Psoas muscle (tissue), 8 donors: ENCODE data around the gene ERICH6B. TPM values are rescaled to one million over a fixed set of nuclear protein-coding genes. Genes with fewer than 3 reads are reported as not detected.
A peak's percentile ranks its signal among the peaks of the same experiment; 100 is the strongest.

Experiments used
- ATAC-seq, 4 donors: fragments of 200-7000 bp; cut with Tn5 transposase; one replicate each; pipeline ENCODE4 v1.9.1; 2020; ENCODE audit warnings: moderate library complexity in 3 of 4, mild to moderate bottlenecking in 2 of 4
- DNase-seq, 2 donors: peaks; one replicate each; pipeline ENCODE4 v3.0.0-alpha.2; 2020
- H3K27ac ChIP-seq: fragments of 200-600 bp; one replicate; pipeline ENCODE4 v1.8.0; 2022
- H3K27me3 ChIP-seq, 3 donors: fragments of 200-600 bp in 1 of 3; one replicate each; pipeline versions ENCODE4 v1.6.1 to v1.8.0; 2013 to 2022; ENCODE audit warnings: low read length in 2 of 3, mild to moderate bottlenecking in 2 of 3, moderate library complexity in 1 of 3; ENCODE audit not compliant: insufficient read depth in 3 of 3
- H3K36me3 ChIP-seq, 2 donors: fragments of 200-600 bp in 1 of 2; one replicate each; pipeline versions ENCODE4 v1.6.1 to v1.8.0; 2013 to 2022; ENCODE audit warnings: low read depth in 1 of 2, mild to moderate bottlenecking in 1 of 2, moderate library complexity in 1 of 2; ENCODE audit not compliant: insufficient read depth in 1 of 2
- H3K4me1 ChIP-seq: fragments of 200-600 bp; one replicate; pipeline ENCODE4 v1.8.0; 2022
- H3K4me3 ChIP-seq: fragments of 200-600 bp; one replicate; pipeline ENCODE4 v1.8.0; 2022; ENCODE audit warnings: mild to moderate bottlenecking
- H3K9me3 ChIP-seq: fragments of 200-600 bp; one replicate; pipeline ENCODE4 v1.8.0; 2022
- WGBS, 3 donors: extraction: QIAGEN DNeasy Blood & Tissue Kit; methylation state at CpG; one replicate each; pipeline versions ENCODE4 v1.1.6 to v1.1.7; 2013; 5-methylcytosine and 5-hydroxymethylcytosine counted together
- intact Hi-C, 2 donors: fragments of 100-400 bp; cut with DNase I; formaldehyde crosslinking; loops; one replicate each; pipeline versions ENCODE4 v1.11.0 to v1.14.2; 2022
- polyA plus RNA-seq, 3 donors: library from polyadenylated mRNA; stranded (reverse); fragments of 200-250 nt; gene quantifications; one replicate each; pipeline ENCODE4 v1.2.3, GENCODE V29; 2013
- total RNA-seq, 4 donors: library from RNA; stranded (reverse); fragmentation: NEBNext Ultra II Directional in 2 of 4; extraction: Animal tissue kit (Norgen Biotek cat#: 25700) in 2 of 4; gene quantifications; one replicate each; pipeline versions ENCODE4 v1.2.1 to v1.2.4, GENCODE V29; 2021 to 2023
- TF ChIP-seq, protein P1 (sequence below): fragments of 200-600 bp; IDR thresholded peaks from one replicate; pipeline ENCODE4 v1.8.0; 2022; ENCODE audit warnings: antibody characterized with exemption
- donor health status: healthy with polysubstance abuse.
- donor health status: DM: no; HTN: no; CAD: no; lungs with moderate emphysema.
- donor health status: Bipolar disorder and iron deficiency.
- donor health status: healthy.
- donor health status: DM: yes; HTN: yes; CAD: no.
- donor health status: DM: no; HTN: no; CAD: no.
- donor health status: DM: no; HTN: no; CAD: no.
- donor health status: DM: yes; HTN: yes; CAD: no.

ERICH6B gene
- total and polyA plus RNA-seq, 7 donors, result not detected

- no peak overlapping the region for H3K27ac ChIP-seq
- H3K36me3 ChIP-seq, result no peaks in the 10 kb centered on the region
- intact Hi-C loops, result no loop called here
- peaks cover 0 to 2% (median 0%) of the 10 kb centered on the region in 3 donors for H3K27me3 ChIP-seq
- H3K4me3 ChIP-seq, result no peak overlapping the region
- DNase-seq, result no peak
- peak in 1 of 4 donors; percentile 23 for ATAC-seq
- H3K9me3 ChIP-seq, result no peaks in the 10 kb centered on the region
- WGBS, 3 donors, result 35 to 57% (median 38%) methylated on average over 4 of the region's 4 CpGs
- no peaks in the 10 kb centered on the region for H3K4me1 ChIP-seq
- TF ChIP-seq, protein P1, sequence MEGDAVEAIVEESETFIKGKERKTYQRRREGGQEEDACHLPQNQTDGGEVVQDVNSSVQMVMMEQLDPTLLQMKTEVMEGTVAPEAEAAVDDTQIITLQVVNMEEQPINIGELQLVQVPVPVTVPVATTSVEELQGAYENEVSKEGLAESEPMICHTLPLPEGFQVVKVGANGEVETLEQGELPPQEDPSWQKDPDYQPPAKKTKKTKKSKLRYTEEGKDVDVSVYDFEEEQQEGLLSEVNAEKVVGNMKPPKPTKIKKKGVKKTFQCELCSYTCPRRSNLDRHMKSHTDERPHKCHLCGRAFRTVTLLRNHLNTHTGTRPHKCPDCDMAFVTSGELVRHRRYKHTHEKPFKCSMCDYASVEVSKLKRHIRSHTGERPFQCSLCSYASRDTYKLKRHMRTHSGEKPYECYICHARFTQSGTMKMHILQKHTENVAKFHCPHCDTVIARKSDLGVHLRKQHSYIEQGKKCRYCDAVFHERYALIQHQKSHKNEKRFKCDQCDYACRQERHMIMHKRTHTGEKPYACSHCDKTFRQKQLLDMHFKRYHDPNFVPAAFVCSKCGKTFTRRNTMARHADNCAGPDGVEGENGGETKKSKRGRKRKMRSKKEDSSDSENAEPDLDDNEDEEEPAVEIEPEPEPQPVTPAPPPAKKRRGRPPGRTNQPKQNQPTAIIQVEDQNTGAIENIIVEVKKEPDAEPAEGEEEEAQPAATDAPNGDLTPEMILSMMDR, result no peak
Observed at GRCh38 chr13:45602183-45603170, 13.1 kb downstream of the ERICH6B start.

- intact Hi-C loops, result no loop called here
- Histone ChIP-seq H3K36me3 (no peaks in the 10 kb centered on the region), H3K4me1 (no peaks in the 10 kb centered on the region), H3K9me3 (no peaks in the 10 kb centered on the region), H3K27ac (no peak overlapping the region), H3K4me3 (no peak overlapping the region), H3K27me3 (peaks cover 0 to 2% (median 0%) of the 10 kb centered on the region in 3 donors)
- TF ChIP-seq, protein P1, result no peak
- peak; percentile 53 to 76 (median 57) for ATAC-seq
- 77 to 93% (median 84%) methylated on average over 2 of the region's 2 CpGs for WGBS, 3 donors
- DNase-seq, result no peak
Observed at GRCh38 chr13:45601680-45602079, 13.9 kb downstream of the ERICH6B start.

- intact Hi-C loops, result no loop called here
- Histone ChIP-seq H3K4me1 (no peaks in the 10 kb centered on the region), H3K27me3 (peaks cover 0 to 2% (median 0%) of the 10 kb centered on the region in 3 donors), H3K27ac (no peak overlapping the region), H3K9me3 (no peaks in the 10 kb centered on the region), H3K36me3 (no peaks in the 10 kb centered on the region), H3K4me3 (no peak overlapping the region)
- 67 to 70% (median 69%) methylated on average over 4 of the region's 4 CpGs for WGBS, 3 donors
- TF ChIP-seq, protein P1, result no peak
- DNase-seq (no peak), ATAC-seq (no peak)
Observed at GRCh38 chr13:45598597-45598996, 16.9 kb downstream of the ERICH6B start.

- 69 to 81% (median 77%) methylated on average over 2 of the region's 2 CpGs for WGBS, 3 donors
- H3K9me3 ChIP-seq, result no peaks in the 10 kb centered on the region
- no peak for DNase-seq
Observed at GRCh38 chr13:45596800-45597475, 18.6 kb downstream of the ERICH6B start.

More at GRCh38 chr13:45596800-45597475, 18.6 kb downstream of the ERICH6B start:
- ATAC-seq, result no peak
- intact Hi-C loops, result no loop called here
- no peaks in the 10 kb centered on the region for H3K4me1 ChIP-seq
- H3K27ac ChIP-seq, result no peak overlapping the region
- TF ChIP-seq, protein P1, result no peak
- peaks cover 0 to 2% (median 0%) of the 10 kb centered on the region in 3 donors for H3K27me3 ChIP-seq
- H3K4me3 ChIP-seq, result no peak overlapping the region
- no peaks in the 10 kb centered on the region for H3K36me3 ChIP-seq
